Measurements from ENCODE around the gene ZNF837. TPM values are rescaled to one million over a fixed set of nuclear protein-coding genes. Genes with fewer than 3 reads are reported as not detected.

Gene ZNF837
- total RNA-seq, 1 experiment from 2014 or later = 0.47 TPM

GRCh38 chr19:58319241-58319640 lies 61.6 kb downstream of the ZNF837 start:
- H3K36me3 Mint-ChIP-seq (ENCODE audit: insufficient read depth, unreplicated experiment) = peaks cover 28% of the 10 kb centered on the region
- BruUV-seq (replicated peaks) = no TSS peak
- CTCF ChIA-PET = interaction anchor here (2.1 kb wide), 1 partner anchor 7 kb away, joined by 5 read pairs; the partner anchor contains the start of gene ZSCAN22
- DNase-seq = no peak
- intact Hi-C loops (cut with micrococcal nuclease; ENCODE audit: unreplicated experiment) = no loop called here
- no peaks in the 10 kb centered on the region for H3K27me3 Mint-ChIP-seq (ENCODE audit: unreplicated experiment)
- no peak for TF ChIP-seq CTCF (IDR thresholded peaks at IDR 0.05; ENCODE audit: unreplicated experiment)
- no peaks in the 10 kb centered on the region for H3K4me1 Mint-ChIP-seq (ENCODE audit: low read depth, unreplicated experiment)
- H3K9me3 Mint-ChIP-seq (ENCODE audit: low read depth, unreplicated experiment) = peaks cover 3% of the 10 kb centered on the region
- H3K4me3 Mint-ChIP-seq (ENCODE audit: low read depth, unreplicated experiment) = no peak overlapping the region
- H3K27ac Mint-ChIP-seq (ENCODE audit: unreplicated experiment) = no peak overlapping the region

DNA sequence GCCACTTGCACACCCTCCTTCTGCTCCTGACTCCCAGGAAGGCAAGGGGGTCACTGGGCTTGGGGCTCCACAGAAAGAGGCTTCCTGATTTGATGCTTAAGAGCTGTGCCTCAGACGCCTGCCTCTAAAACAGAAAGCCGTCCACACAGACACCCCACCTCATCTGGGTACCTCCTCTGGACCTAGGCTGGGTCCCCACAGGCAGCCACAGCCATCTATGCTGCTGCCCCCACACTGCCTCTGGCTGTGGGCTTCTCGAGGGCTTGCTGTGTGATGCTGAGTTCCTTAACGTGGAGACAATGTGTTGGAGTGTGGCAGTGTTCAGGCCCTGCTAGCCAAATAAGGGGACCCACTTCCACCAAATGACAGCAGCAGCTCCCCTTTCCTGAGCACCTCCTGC lies 62.5 kb downstream of the ZNF837 start:
- CTCF ChIA-PET = interaction anchor here (2.1 kb wide), 1 partner anchor 8 kb away, joined by 5 read pairs; the partner anchor contains the start of gene ZSCAN22
- no peaks in the 10 kb centered on the region for H3K27me3 Mint-ChIP-seq (ENCODE audit: unreplicated experiment)
- no peak overlapping the region for H3K27ac Mint-ChIP-seq (ENCODE audit: unreplicated experiment)
- peaks cover 3% of the 10 kb centered on the region for H3K9me3 Mint-ChIP-seq (ENCODE audit: low read depth, unreplicated experiment)
- TF ChIP-seq CTCF (IDR thresholded peaks at IDR 0.05; ENCODE audit: unreplicated experiment) = no peak
- intact Hi-C loops (cut with micrococcal nuclease; ENCODE audit: unreplicated experiment) = no loop called here
- no peak for DNase-seq
- BruUV-seq (replicated peaks) = no TSS peak
- no peak overlapping the region for H3K4me3 Mint-ChIP-seq (ENCODE audit: low read depth, unreplicated experiment)
- peaks cover 38% of the 10 kb centered on the region for H3K36me3 Mint-ChIP-seq (ENCODE audit: insufficient read depth, unreplicated experiment)
- H3K4me1 Mint-ChIP-seq (ENCODE audit: low read depth, unreplicated experiment) = no peaks in the 10 kb centered on the region

Small RNA genes lying within 50 kb of the gene (microRNA-seq; reads per million reads assigned to microRNA genes)
- gene MIR4754 (1.4 reads per million), gene MIR6806 (not detected)

Other genes with a start within 250 kb of the ZNF837 start
- gene ZNF329, start 230.2 kb downstream of the ZNF837 start, total RNA-seq (2022) = 9.5 and 11.2 TPM in 2 replicates
- gene ZNF274, start 198.0 kb downstream of the ZNF837 start, total RNA-seq (2022) = 43.2 and 44.6 TPM in 2 replicates
- gene ZNF544, start 152.1 kb downstream of the ZNF837 start, total RNA-seq (2022) = 65.3 and 68.5 TPM in 2 replicates
- gene ZNF8, start 102.1 kb downstream of the ZNF837 start, total RNA-seq (2022) = 12.1 and 12.8 TPM in 2 replicates
- 68.4 and 70.8 TPM in 2 replicates for gene ERVK3-1, start 75.7 kb downstream of the ZNF837 start, total RNA-seq (2022)
- 4.6 TPM in 2 replicates for gene ZSCAN22, start 54.0 kb downstream of the ZNF837 start, total RNA-seq (2022)
- not detected in 2 replicates for gene A1BG, start 27.5 kb downstream of the ZNF837 start, total RNA-seq (2022)
- gene ZNF497, start 18.3 kb downstream of the ZNF837 start, total RNA-seq (2022) = 2.4 and 3.1 TPM in 2 replicates
- gene RPS5, start 6.2 kb upstream of the ZNF837 start, total RNA-seq (2022) = 971 and 1,079 TPM in 2 replicates
- 0.51 and 0.61 TPM in 2 replicates for gene RNF225, start 14.6 kb upstream of the ZNF837 start, total RNA-seq (2022)
- gene ZNF584, start 27.6 kb upstream of the ZNF837 start, total RNA-seq (2022) = 21.8 and 23.4 TPM in 2 replicates
- not detected in 2 replicates for gene ZNF132, start 59.1 kb upstream of the ZNF837 start, total RNA-seq (2022)
- 12.0 and 13.7 TPM in 2 replicates for gene ZNF324B, start 70.6 kb upstream of the ZNF837 start, total RNA-seq (2022)
- gene ZNF324, start 86.0 kb upstream of the ZNF837 start, total RNA-seq (2022) = 16.9 and 18.2 TPM in 2 replicates
- 12.7 and 13.9 TPM in 2 replicates for gene ZNF446, start 95.3 kb upstream of the ZNF837 start, total RNA-seq (2022)
- gene SLC27A5, start 131.0 kb upstream of the ZNF837 start, total RNA-seq (2022) = 3.7 and 5.8 TPM in 2 replicates
- 17.7 and 19.6 TPM in 2 replicates for gene ZBTB45, start 138.8 kb upstream of the ZNF837 start, total RNA-seq (2022)
- gene TRIM28, start 163.0 kb upstream of the ZNF837 start, total RNA-seq (2022) = 558 and 582 TPM in 2 replicates
- gene CHMP2A, start 174.1 kb upstream of the ZNF837 start, total RNA-seq (2022) = 168 TPM in 2 replicates
- 123 and 131 TPM in 2 replicates for gene UBE2M, start 177.6 kb upstream of the ZNF837 start, total RNA-seq (2022)
- gene MZF1, start 192.3 kb upstream of the ZNF837 start, total RNA-seq (2022) = 31.8 and 33.5 TPM in 2 replicates